KG1 (cell line): Measurements from ENCODE around the gene DDX25.

Source experiments
- DNase-seq: peaks from one replicate; lab custom pipeline; 2025; lab: John Stamatoyannopoulos, UW

DDX25 gene

DNA sequence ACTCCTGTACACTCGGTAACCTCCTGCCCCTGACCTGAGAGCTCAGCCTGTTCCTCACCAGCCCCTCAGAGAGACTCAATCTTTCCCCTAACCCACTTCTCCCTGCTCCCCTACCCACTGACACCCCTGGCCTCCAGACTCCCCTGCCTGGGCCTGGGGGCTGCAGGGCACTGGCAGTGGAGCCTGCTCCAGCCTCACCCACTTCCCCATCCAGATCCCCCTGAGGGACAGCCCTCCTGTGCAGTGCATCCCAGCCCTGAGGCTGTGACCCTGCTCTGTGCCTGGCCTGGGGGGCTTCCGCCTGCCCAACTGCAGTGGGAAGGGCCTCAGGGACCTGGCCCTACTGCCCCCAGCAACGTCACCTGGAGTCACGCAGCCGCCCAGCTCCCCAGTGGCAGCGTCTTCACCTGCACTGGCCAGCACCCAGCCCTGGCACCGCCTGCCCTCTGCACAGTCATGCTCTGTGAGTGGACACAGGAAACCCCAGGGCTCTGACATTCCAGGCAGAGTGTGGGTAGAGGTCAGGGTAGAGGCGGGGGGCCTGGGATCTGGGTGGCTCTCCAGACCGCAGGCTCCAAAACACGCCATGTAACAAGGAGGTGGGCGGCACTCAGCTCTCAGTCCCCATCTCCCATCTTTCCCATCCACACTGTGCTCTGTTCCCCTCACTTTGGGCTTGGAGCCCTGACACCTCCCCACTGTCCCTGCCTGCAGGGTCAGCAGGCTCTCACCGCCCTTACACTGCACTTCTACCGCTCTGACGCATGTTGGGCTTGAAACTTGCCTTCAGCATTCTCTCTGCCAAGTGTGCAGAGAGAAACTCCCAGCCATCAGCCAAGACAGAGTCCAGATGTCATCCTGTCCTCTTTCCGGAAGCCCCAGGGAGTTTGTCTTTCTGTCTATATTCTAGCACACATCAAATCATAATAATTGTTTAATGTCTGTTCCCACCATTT is 46.7 kb downstream of the DDX25 start:
- DNase-seq, result no peak

- no peak for DNase-seq
Measured at GRCh38 chr11:125951731-125952130, 47.4 kb downstream of the DDX25 start.

- no peak for DNase-seq
Measured at GRCh38 chr11:125952559-125952958, 48.3 kb downstream of the DDX25 start.

GRCh38 chr11:125952973-125953372 is 48.7 kb downstream of the DDX25 start:
- no peak for DNase-seq

DNA sequence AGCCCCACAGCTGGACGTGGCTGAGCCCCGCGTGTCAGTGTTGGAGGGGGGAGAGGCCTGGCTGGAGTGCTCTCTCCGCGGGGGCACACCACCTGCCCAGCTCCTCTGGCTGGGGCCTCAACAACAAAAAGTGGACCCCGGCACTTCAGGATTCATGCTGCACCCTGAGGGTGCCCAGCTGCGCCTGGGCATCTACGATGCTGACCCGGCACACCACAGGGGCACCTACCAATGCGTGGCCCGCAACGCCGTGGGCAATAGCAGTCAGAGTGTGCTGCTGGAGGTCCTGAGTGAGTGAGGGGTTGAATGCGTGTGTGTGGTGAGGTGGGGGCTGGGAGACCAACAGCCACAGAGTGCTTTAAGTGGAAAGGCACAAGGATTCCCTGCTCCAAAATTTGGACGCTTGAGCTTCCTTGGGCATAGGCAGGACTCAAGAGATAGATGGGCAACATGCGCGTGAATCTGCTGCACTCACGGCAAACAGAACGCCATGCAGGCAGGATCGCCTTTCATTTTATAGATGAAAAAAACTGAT is 49.2 kb downstream of the DDX25 start:
- DNase-seq, result no peak

DNA sequence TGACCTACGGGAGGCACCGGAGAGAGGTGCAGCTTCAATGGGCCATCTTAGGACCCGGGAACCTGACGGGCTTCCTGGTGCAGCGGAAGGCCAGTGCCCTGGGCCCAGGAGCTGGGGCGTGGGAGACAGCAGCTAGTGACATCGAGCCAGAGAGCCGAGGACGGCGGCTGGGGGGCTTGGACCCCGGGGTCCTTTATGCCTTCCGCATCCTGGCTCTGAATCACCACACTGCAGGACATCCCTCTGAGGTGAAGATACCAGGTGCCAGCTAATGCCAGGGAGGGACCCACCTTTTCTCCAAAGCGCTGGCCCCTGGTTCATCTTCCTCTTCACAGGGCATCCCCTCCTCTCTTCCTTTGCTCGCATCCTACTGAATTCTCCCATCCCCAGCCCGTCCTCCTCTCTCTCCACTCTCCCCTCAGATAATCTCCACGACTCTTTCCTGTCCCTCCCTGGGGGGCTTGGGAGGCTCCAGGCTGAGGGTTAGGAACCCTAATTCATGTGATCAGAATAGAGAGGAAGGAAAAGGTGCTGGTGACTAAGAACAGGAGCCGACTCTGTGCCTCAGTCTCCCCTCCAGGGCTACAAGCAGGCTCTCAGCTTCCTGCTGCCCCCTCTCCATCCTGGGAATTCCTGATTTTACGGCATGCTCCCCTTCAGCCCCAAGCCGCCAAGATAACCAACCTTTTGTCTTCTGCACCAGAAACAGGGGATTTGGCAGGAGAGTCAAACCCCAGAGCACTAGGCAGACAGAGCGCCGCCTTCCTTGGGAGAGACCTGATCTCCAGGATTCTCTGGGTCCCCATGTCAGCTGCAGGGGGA is 50.0 kb downstream of the DDX25 start:
- no peak for DNase-seq

DNA sequence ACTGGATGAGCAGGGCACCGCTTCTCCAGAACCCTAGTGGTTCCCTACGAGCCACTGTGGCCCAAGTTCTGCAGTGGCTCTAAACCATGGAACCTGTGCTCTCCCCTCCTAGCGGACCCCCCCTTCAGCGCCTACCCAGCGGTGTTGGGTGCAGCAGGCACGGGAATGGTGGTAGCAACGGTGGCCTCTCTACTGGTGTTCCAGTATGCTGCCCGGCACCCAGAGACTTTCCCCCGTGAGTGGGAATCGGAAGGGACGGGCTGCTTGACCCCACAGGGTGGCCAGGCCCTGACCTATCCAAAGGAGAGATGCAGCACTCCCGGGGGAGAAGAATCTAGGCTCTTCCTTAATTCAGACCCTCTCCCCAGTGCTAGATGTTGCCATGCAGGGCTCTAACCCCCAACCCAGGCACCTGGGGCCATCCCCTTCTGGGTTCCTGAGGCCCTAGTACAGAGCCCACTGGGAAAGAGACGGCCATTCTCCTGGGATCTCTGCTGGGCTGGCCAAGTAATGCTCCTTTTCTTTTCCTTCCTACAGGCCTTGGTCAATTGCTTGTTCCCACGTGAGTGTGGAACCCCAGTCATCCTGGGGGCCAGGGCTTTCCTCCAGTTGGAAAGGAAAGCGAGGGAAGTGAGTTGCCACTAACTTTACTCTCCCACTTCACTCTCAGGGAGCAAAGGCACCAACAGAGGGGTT is 50.8 kb downstream of the DDX25 start:
- no peak for DNase-seq

DNA sequence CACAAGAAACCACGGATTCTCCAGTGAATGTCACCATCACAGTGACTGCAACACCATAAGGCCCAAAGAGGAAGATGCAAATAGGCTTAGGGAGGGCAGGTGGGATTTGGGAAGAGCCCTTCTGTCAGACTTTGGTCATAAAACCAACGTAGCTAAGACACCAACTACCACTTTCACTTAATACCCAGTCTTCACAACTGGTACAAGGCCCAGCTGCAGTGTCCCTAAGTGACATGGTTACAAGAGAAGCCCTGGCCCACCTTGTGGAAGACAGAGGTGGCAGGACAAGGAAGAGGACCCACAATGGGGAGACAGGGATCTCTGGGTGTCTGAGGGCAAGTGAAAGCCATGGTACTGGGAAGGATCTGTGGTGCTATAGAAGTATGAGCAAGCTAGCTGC is 51.5 kb downstream of the DDX25 start:
- DNase-seq, result no peak

DNA sequence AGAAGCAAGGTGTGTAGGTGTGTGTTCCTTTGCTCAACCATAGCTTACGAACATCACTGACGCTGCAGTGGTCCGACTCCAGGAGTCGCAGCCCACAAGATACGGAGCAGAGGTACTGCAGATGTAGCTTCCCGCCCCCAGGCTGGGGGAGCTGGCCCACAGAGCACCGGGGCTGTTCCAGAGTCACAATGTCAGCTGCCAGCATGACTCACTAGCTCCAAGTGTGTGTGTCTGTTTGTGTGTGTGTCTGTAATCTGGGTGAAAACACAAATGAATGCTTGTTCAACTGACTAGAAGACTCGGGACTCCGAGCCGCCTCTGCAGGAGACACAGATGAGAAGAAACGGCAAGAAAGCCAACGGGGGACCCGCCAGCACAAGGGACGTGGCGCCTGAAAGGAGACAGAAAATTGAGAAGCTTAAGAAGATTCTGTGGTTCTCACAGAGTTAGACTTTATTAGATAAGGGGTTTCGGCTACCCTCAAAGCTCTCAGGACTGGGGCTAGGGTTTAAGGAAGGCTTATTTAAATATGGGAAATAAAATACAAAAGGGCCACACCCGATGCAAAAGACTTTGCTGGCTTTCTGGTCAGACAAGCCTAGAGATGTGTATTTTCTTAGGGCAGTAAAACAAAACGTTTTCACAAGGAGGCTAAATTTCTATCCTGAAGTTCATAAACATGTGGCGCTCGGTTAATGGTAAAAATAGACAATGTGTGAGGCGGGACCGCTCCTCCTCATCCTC is 52.3 kb downstream of the DDX25 start:
- DNase-seq, result no peak

GRCh38 chr11:125957618-125958332 is 53.5 kb downstream of the DDX25 start:
- DNase-seq, result no peak

GRCh38 chr11:125958872-125959400 is 54.6 kb downstream of the DDX25 start:
- DNase-seq, result no peak

- DNase-seq, result no peak
Measured at GRCh38 chr11:125959511-125959910, 55.2 kb downstream of the DDX25 start.

DNA sequence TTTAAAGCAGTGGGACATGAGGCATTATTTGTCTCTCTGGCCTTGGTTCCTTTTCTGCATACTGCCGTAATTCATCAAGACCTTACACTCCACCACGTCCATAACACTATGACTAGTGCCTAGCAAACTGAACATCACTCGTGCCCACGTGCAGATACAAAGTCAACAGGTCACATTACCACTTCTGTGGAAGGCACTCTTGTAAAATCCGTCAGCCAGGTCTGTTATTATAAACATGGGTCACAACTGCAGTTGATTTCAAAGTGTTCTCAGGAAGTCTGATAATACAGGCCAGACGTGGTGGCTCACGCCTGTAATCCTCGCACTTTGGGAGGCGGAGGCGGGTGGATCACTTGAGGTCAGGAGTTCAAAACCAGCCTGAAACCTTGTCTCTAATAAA is 55.6 kb downstream of the DDX25 start:
- no peak for DNase-seq

DNA sequence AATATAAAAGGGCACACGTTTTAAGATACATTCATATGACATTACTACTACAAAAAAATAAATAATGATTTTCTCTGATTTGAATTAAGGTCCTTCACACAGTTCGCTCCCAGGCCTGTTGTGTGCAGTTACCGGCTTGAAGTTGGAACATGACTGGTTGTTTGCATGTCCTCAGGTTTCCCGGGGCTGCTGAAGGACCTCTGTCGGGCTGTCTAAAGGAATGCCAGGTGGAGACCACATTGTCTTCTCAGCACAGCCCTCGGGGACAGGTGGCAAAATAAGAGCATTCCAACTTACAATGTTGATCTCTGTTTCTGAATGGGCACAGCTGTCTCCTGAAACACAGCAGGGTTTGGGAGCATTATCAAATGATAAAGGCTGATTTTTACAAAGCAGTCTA is 56.5 kb downstream of the DDX25 start:
- DNase-seq, result no peak

DNA sequence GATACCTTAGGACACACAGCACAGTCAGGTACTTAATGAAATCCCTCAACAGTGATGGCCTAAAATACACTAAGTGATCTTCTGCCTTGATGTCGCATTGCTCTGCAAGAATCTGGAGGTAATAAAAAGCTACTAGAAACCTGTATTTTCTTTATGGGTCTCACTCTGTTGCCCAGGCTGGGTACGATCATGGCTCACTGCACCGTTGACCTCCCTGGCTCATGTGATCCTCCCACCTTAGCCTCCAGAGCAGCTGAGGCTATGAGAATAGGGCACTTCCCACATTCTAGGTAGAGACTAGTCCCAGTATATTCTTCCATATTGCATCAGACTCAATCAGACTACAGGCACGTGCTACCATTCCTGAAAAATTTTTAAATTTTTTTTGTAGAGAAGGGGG is 63.2 kb downstream of the DDX25 start:
- DNase-seq, result no peak

GRCh38 chr11:125968354-125968753 is 64.0 kb downstream of the DDX25 start:
- DNase-seq, result no peak

- no peak for DNase-seq
Measured at GRCh38 chr11:125971618-125972017, 67.3 kb downstream of the DDX25 start.

DNA sequence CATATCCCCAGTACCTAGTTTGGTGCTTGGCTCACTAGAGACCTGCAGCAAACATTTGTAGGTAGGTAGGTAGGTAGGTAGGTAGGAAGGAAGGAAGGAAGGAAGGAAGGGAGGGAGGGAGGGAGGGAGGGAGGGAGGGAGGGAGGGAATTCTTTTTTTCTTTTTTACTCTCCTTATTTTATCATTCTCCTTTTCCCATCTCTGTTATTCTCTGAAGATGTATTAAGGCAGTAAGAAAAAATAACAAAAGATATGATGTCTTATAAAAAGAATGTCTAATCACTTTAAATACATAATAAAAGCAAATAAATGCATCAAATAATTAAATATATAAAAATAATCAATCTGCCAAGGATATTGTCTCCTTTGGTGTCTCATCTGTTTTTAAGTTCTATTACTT is 70.0 kb downstream of the DDX25 start:
- no peak for DNase-seq

- DNase-seq, result no peak
Measured at GRCh38 chr11:125975634-125976033, 71.3 kb downstream of the DDX25 start.

- no peak for DNase-seq
Measured at GRCh38 chr11:125976156-125976555, 71.8 kb downstream of the DDX25 start.

- DNase-seq, result no peak
Measured at GRCh38 chr11:125977333-125977732, 73.0 kb downstream of the DDX25 start.
